HG03442 (cell line): Measurements from ENCODE around the gene ADCY9.
"Not testable (repeated sequence)": the region's sequence is repeated elsewhere in the genome, so short reads cannot be mapped to it uniquely, and the experiment has no call there.

Experiments used
- ATAC-seq: cut with Tn5 transposase; IDR thresholded peaks from one replicate; pipeline ENCODE4 v1.9.1; 2021; ENCODE audit warnings: mild to moderate bottlenecking, moderate library complexity; ENCODE audit not compliant: unreplicated experiment

The ADCY9 gene

DNA sequence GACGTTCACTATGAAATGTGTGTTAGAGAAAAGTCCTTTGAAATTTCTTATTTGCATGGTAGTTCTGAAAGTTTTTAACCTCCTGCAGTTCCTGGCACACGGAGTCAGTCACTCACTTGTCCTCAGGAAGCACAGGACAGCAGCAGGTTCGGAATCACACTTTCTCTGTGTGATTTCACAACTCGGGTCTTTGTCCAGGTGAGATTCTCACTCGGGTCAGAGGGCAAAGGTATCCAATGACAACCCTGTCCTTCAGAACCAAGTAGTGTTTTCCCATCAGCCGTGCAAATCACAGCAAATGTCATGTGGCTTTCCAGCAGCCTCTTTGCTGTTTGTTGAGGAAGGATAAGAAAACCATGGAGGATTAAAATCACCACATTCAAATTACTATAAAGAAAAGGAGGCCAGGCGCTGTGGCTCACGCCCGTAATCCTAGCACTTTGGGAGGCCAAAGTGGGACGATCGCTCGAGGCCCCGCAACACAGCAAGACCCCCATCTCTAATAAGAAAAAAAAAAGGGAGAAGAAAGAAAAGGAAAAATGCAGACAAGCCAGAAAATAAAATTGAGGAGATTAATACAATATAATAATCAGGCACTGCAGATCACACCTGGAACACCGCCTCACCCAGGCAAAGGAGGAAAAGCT lies 22.0 kb downstream of the ADCY9 start:
- ATAC-seq = no peak

GRCh38 chr16:4093495-4094126 lies 22.6 kb downstream of the ADCY9 start:
- no peak for ATAC-seq

GRCh38 chr16:4092547-4093265 lies 23.5 kb downstream of the ADCY9 start:
- ATAC-seq = no peak

- ATAC-seq = no peak
Observed at GRCh38 chr16:4091240-4092012, 24.8 kb downstream of the ADCY9 start.

DNA sequence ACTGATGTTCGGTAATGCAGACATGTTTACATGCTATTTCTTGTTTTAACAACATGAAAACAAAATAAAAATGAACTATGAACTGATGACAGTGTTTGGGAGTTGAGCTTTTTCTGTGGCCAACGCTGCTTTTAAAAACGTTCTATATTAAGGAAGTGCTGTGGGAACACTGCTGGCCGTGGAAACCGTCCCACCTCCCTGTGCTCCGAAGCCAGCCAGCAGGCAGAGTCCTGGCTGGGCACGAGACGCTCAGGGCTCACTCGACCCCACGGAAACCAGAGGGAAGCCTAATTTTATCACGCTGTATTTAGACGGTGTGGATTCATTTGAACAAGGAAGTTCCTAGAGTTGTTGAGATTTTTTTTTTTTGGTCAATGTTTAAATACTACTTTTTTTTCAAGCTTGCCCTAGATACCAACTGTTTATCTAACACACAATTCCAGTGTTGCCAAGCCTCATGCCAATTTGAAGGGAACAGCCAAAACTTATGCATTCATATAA lies 25.8 kb downstream of the ADCY9 start:
- no peak for ATAC-seq

DNA sequence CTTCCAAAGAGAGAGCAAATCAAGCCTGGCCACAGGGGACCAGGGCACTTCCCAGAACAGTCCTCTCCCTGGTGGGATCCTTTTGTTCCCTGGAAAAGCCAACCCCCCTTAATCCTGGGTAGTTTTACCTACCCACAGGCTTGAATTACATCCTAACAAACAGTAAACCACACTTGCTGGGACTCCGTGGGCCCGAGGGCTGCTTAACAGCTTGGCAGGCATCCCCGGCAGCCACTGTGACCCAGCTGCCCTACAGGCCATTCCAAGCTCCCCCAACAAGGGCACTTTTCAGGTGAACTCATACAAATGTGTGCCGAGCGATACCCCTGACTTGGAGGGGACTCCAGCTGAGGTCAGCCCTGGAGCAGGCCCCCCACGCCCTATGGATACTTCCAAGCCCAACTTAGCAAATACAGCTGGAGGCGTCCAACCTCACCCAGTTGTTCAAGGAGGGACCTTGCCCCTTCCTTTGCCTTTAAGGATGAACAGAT lies 26.4 kb downstream of the ADCY9 start:
- no peak for ATAC-seq

DNA sequence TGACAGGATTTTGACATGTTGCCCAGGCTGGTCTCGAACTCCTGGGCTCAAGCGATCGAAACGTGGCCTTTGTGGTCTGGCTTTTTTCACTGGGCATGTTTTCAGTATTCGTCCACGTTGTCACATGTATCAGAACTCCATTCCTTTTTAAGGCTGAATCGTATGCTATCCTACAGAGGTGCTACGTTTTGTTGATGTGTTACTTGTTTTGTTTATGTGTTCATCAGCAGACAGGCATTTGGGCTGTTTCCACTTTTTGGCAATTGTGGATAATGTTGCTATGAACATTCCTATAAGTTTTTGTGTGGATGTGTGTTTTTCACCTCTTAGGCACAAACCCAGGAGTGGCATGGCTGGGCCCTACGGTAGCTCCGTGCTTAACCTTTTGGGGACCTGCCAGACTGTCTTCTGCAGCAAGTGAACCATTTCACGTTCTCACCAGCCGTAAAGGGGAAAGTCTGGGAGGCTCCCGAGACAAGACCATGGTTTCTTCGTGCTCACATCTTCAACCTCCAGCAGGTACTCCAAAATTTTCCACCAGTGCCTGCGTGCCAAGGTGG lies 26.9 kb downstream of the ADCY9 start:
- no peak for ATAC-seq

- ATAC-seq = no peak
Observed at GRCh38 chr16:4087990-4088577, 28.2 kb downstream of the ADCY9 start.

GRCh38 chr16:4087099-4087885 lies 28.9 kb downstream of the ADCY9 start:
- no peak for ATAC-seq

- ATAC-seq = no peak
Observed at GRCh38 chr16:4086153-4086552, 30.1 kb downstream of the ADCY9 start.

DNA sequence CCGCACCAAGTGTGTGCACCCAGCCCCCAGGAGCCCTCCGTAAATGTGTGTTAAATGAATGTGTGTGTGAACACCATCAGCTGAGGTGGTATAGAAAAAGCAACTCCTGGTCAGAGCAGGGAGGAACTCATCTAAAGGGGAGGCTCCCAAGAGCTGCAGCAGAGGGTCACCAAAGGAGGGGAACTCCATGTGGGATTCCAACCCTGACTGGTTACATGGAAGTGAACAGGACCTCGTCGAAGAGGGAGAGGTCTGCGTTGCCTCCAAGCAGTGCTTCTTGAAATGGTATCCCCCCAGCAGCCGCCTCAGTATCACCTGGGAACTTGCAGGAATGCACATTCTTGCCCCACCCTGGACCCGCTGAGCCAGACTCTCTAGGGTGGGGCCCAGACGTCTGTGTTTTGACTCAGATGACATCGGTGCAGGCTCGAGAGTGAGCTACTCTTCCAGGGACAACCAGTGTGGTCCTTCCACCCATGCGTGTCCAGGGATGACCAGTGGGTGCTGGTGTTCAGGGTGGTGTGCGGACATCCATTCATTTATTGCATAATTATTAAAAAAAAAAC lies 30.8 kb downstream of the ADCY9 start:
- no peak for ATAC-seq

GRCh38 chr16:4083347-4083870 lies 32.8 kb downstream of the ADCY9 start:
- no peak for ATAC-seq

GRCh38 chr16:4082474-4083044 lies 33.7 kb downstream of the ADCY9 start:
- no peak for ATAC-seq

DNA sequence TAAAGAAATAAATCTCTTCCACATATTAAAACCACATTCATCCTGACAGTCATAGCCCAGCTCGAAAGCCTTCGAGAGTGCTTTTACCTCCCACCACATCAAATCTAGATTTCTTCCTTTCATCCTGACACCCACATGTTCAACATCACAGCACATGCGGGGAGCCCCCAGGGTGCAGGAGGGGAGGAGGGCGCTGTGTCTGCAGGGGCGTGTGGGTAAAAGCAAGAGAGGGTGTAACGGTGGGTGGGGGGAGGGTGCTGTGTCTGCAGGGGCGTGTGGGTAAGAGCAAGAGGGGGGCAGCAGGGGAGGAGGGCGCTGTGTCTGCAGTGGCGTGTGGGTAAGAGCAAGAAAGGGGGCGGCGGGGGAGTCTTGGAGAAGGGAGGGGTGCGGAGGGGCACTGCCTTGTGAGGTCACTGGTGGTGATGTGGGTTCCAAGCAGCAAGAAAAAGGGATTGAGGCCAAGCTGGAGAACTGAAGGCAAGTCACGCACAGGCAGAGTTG lies 34.7 kb downstream of the ADCY9 start:
- no peak for ATAC-seq

- no peak for ATAC-seq
Observed at GRCh38 chr16:4081047-4081446, 35.2 kb downstream of the ADCY9 start.

- no peak for ATAC-seq
Observed at GRCh38 chr16:4077174-4077649, 39.0 kb downstream of the ADCY9 start.

- ATAC-seq = no peak
Observed at GRCh38 chr16:4075534-4075933, 40.7 kb downstream of the ADCY9 start.

- not testable (repeated sequence) for ATAC-seq
Observed at GRCh38 chr16:4073150-4073549, 43.1 kb downstream of the ADCY9 start.
